Keratinocyte (primary cell): ENCODE results near the gene C6orf163. TPM values are rescaled to one million over a fixed set of nuclear protein-coding genes. Genes with fewer than 3 reads are reported as not detected.

ENCODE experiments used
- DNase-seq: peaks from one replicate; pipeline ENCODE4 v3.0.0-alpha.2; 2011; ENCODE audit warnings: low read depth, missing footprints, low spot score
- FAIRE-seq: peaks from 2 replicates; lab custom pipeline; 2011; peaks lifted over from hg19 to GRCh38; lab: Jason Lieb, UNC
- H2AFZ ChIP-seq: 2 replicates; pipeline ENCODE4 v1.6.0; 2012; ENCODE audit warnings: low read length, control low read depth, inconsistent platforms; ENCODE audit not compliant: control insufficient read depth
- H3K27ac ChIP-seq: 2 replicates; pipeline ENCODE4 v1.5.1; 2011; ENCODE audit warnings: low read length; ENCODE audit not compliant: control insufficient read depth, insufficient read depth
- H3K27me3 ChIP-seq: 3 replicates; pipeline ENCODE4 v1.6.0; 2011; ENCODE audit warnings: low read length; ENCODE audit not compliant: control insufficient read depth, insufficient read depth; ENCODE audit errors: extremely low read depth
- H3K36me3 ChIP-seq, 2 experiments: 2 replicates in 1 of 2; 3 replicates in 1 of 2; pipeline ENCODE4 v1.5.1; 2011; ENCODE audit warnings: low read length in 2 of 2, mild to moderate bottlenecking in 1 of 2; ENCODE audit not compliant: control insufficient read depth in 2 of 2, insufficient read depth in 2 of 2; ENCODE audit errors: extremely low read depth in 1 of 2
- H3K4me1 ChIP-seq: 3 replicates; pipeline ENCODE4 v1.5.1; 2011; ENCODE audit warnings: low read length; ENCODE audit not compliant: control insufficient read depth, insufficient read depth; ENCODE audit errors: extremely low read depth
- H3K4me2 ChIP-seq: 3 replicates; pipeline ENCODE4 v1.6.0; 2011; ENCODE audit warnings: low read depth, low read length; ENCODE audit not compliant: control insufficient read depth, insufficient read depth; ENCODE audit errors: extremely low read depth
- H3K4me3 ChIP-seq, 3 experiments: fragments of 200-600 bp in 1 of 3; sonication (generic) in 1 of 3; 2 replicates in 2 of 3; 3 replicates in 1 of 3; pipeline ENCODE4 v1.5.1; 2011 to 2016; ENCODE audit warnings: low read length in 3 of 3, mild to moderate bottlenecking in 3 of 3, control low read depth in 2 of 3, inconsistent platforms in 1 of 3, low read depth in 1 of 3, mixed read lengths in 1 of 3, mixed run types in 1 of 3, moderate library complexity in 1 of 3; ENCODE audit not compliant: control insufficient read depth in 2 of 3, insufficient read depth in 2 of 3; ENCODE audit errors: extremely low read depth in 1 of 3
- H3K79me2 ChIP-seq: 2 replicates; pipeline ENCODE4 v1.6.0; 2012; ENCODE audit warnings: low read length; ENCODE audit not compliant: control insufficient read depth, insufficient read depth
- H3K9ac ChIP-seq: 3 replicates; pipeline ENCODE4 v1.6.0; 2011; ENCODE audit warnings: low read length; ENCODE audit not compliant: control insufficient read depth, insufficient read depth; ENCODE audit errors: extremely low read depth
- H3K9me1 ChIP-seq: 3 replicates; pipeline ENCODE4 v1.6.0; 2011; ENCODE audit warnings: low read length; ENCODE audit not compliant: control insufficient read depth, insufficient read depth; ENCODE audit errors: extremely low read depth
- H3K9me3 ChIP-seq: 2 replicates; pipeline ENCODE4 v1.5.1; 2012; ENCODE audit warnings: low read depth, low read length; ENCODE audit not compliant: control insufficient read depth
- H4K20me1 ChIP-seq: 3 replicates; pipeline ENCODE4 v1.6.0; 2011; ENCODE audit warnings: low read length; ENCODE audit not compliant: control insufficient read depth, insufficient read depth; ENCODE audit errors: extremely low read depth
- EZH2 ChIP-seq: IDR thresholded peaks from one replicate; pipeline ENCODE4 v1.6.1; 2012; ENCODE audit warnings: inconsistent platforms, mild to moderate bottlenecking, low read length, moderate library complexity
- dilution Hi-C: fragments of 300-500 bp; cut with MboI; formaldehyde crosslinking; loops from one replicate; pipeline ENCODE4 v1.7.0; 2020; ENCODE audit warnings: low sequenced_read_pairs; ENCODE audit not compliant: extremely low pct_ligation_motif_present
- polyA plus RNA-seq, 5 experiments: library from polyadenylated mRNA; depleted of rRNA in 3 of 5; stranded (reverse) in 3 of 5; stranded (forward) in 1 of 5; unstranded in 1 of 5; fragments of >200 nt; gene quantifications; 1 replicate in 1 of 5; 2 replicates in 3 of 5; 3 replicates in 1 of 5; pipeline versions ENCODE4 v1.2.1 to v1.2.3, GENCODE V29; 2011 to 2012; ENCODE audit warnings: missing spikeins in 2 of 5, low read depth in 1 of 5, low replicate concordance in 1 of 5
- TF ChIP-seq, protein P1 (sequence below), 3 experiments: IDR thresholded peaks in 1 of 3; conservative IDR thresholded peaks in 1 of 3; optimal IDR thresholded peaks in 1 of 3; 2 replicates in 2 of 3; 3 replicates in 1 of 3; pipeline versions ENCODE3 to v1.5.1; 2011; ENCODE audit warnings: low read length in 3 of 3, mild to moderate bottlenecking in 3 of 3, moderate library complexity in 2 of 3, control low read depth in 1 of 3, inconsistent platforms in 1 of 3; ENCODE audit not compliant: insufficient read depth in 2 of 3; ENCODE audit errors: extremely low read depth in 1 of 3

The C6orf163 gene
- polyA plus RNA-seq, 1 donor (not counting 4 experiments of a cell fraction or from before 2014, with no cell fraction given): 0.83 TPM

GRCh38 chr6:87315071-87315470, 29.5 kb upstream of the C6orf163 start:
- DNase-seq (no peak), FAIRE-seq (no peak)
- no peak overlapping the region for H3K9ac ChIP-seq
- no peak for TF ChIP-seq EZH2
- TF ChIP-seq, protein P1, sequence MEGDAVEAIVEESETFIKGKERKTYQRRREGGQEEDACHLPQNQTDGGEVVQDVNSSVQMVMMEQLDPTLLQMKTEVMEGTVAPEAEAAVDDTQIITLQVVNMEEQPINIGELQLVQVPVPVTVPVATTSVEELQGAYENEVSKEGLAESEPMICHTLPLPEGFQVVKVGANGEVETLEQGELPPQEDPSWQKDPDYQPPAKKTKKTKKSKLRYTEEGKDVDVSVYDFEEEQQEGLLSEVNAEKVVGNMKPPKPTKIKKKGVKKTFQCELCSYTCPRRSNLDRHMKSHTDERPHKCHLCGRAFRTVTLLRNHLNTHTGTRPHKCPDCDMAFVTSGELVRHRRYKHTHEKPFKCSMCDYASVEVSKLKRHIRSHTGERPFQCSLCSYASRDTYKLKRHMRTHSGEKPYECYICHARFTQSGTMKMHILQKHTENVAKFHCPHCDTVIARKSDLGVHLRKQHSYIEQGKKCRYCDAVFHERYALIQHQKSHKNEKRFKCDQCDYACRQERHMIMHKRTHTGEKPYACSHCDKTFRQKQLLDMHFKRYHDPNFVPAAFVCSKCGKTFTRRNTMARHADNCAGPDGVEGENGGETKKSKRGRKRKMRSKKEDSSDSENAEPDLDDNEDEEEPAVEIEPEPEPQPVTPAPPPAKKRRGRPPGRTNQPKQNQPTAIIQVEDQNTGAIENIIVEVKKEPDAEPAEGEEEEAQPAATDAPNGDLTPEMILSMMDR (optimal IDR thresholded peaks at IDR 0.05 in 1 of 3, IDR thresholded peaks at IDR 0.05 in 1 of 3, conservative IDR thresholded peaks at IDR 0.05 in 1 of 3; ENCODE audit: extremely low read depth in 1 of 3, insufficient read depth in 2 of 3, low read length in 3 of 3): no peak
- no peaks in the 10 kb centered on the region for H3K36me3 ChIP-seq
- H3K4me2 ChIP-seq: no peak overlapping the region
- H3K79me2 ChIP-seq: no peaks in the 10 kb centered on the region
- no peaks in the 10 kb centered on the region for H3K9me3 ChIP-seq
- H3K4me1 ChIP-seq: no peaks in the 10 kb centered on the region
- H3K27me3 ChIP-seq: peaks cover 5% of the 10 kb centered on the region
- H2AFZ ChIP-seq: no peak overlapping the region
- H3K27ac ChIP-seq: no peak overlapping the region
- dilution Hi-C loops: no loop called here
- H3K9me1 ChIP-seq: no peaks in the 10 kb centered on the region
- H3K4me3 ChIP-seq: no peak overlapping the region
- H4K20me1 ChIP-seq: no peaks in the 10 kb centered on the region

DNA sequence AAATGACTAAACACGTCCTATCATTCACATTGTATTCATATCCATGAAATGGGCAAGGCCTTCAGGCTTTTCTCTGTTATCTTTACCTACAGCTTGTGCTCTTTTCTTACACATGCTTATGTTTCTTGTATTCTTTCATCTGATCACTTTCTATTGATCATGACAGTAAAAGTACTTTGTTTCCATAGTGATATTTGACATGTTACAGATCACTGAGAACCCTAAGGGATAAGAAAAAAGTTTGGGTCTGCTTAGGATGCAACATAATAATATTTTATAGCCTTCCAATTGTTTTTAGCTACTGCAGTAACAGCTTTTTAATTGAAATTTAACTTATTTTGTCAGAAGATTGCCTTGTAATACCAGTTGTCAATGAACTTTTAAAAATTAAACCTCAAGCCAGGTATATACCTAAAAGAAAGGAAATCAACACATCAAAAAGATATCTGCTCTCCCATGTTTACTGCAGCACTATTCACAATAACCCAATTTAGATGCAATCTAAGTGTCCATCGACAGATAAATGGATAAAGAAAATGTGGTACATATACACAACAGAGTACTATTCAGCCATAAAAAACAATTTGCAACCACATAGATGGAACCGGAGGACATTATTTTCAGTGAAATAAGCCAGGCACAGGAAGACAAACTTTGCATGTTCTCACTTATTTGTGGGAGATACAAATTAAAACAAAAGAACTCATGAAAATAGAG, 25.2 kb upstream of the C6orf163 start:
- no peak overlapping the region for H3K9ac ChIP-seq
- DNase-seq (no peak), FAIRE-seq (no peak)
- no peak overlapping the region for H3K4me3 ChIP-seq
- no peak overlapping the region for H2AFZ ChIP-seq
- H3K36me3 ChIP-seq: no peaks in the 10 kb centered on the region
- peaks cover 7% of the 10 kb centered on the region for H3K79me2 ChIP-seq
- TF ChIP-seq, protein P1 (optimal IDR thresholded peaks at IDR 0.05 in 1 of 3, IDR thresholded peaks at IDR 0.05 in 1 of 3, conservative IDR thresholded peaks at IDR 0.05 in 1 of 3; ENCODE audit: extremely low read depth in 1 of 3, insufficient read depth in 2 of 3, low read length in 3 of 3): no peak
- no peak for TF ChIP-seq EZH2
- H3K9me3 ChIP-seq: no peaks in the 10 kb centered on the region
- no peaks in the 10 kb centered on the region for H3K27me3 ChIP-seq
- no peaks in the 10 kb centered on the region for H3K4me1 ChIP-seq
- no peaks in the 10 kb centered on the region for H3K9me1 ChIP-seq
- no peak overlapping the region for H3K4me2 ChIP-seq
- dilution Hi-C loops: no loop called here
- H4K20me1 ChIP-seq: no peaks in the 10 kb centered on the region
- H3K27ac ChIP-seq: no peak overlapping the region
